Epithelial cell of esophagus (primary cell): ENCODE results near the gene ZDHHC17.

Experiments
- DNase-seq: peaks from one replicate; pipeline ENCODE4 v3.0.0; 2010; ENCODE audit warnings: low read depth
- H3K4me3 ChIP-seq: 2 replicates; pipeline ENCODE4 v1.5.1; 2011; ENCODE audit warnings: mild to moderate bottlenecking, low read length, control low read depth
- TF ChIP-seq, protein P1 (sequence below): IDR thresholded peaks from 2 replicates; pipeline ENCODE4 v1.5.1; 2011; ENCODE audit warnings: low read depth, mild to moderate bottlenecking, low read length, control low read depth, inconsistent platforms; ENCODE audit not compliant: insufficient read depth; ENCODE audit errors: missing control alignments

The ZDHHC17 gene

DNA sequence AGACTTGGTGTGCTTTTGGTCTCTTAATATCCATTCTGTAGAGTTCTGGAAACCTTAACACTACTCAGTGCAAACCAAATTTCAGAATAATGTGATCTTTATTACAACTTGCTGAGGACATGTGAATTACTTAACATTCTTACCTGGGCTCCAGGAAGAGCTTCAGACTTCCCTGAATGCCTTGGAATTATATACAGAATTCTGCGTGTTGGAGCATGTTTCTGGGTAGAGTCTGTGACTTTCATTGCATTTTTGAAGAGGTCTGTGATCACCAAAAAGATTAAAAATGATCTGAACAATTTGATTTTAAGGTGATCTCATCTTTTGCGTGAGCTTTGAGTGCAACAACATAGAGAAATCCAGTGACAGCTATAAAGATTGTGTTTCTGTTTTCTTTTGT is 35.4 kb downstream of the ZDHHC17 start:
- H3K4me3 ChIP-seq: no peak overlapping the region
- DNase-seq: peak; percentile 79
- TF ChIP-seq, protein P1, sequence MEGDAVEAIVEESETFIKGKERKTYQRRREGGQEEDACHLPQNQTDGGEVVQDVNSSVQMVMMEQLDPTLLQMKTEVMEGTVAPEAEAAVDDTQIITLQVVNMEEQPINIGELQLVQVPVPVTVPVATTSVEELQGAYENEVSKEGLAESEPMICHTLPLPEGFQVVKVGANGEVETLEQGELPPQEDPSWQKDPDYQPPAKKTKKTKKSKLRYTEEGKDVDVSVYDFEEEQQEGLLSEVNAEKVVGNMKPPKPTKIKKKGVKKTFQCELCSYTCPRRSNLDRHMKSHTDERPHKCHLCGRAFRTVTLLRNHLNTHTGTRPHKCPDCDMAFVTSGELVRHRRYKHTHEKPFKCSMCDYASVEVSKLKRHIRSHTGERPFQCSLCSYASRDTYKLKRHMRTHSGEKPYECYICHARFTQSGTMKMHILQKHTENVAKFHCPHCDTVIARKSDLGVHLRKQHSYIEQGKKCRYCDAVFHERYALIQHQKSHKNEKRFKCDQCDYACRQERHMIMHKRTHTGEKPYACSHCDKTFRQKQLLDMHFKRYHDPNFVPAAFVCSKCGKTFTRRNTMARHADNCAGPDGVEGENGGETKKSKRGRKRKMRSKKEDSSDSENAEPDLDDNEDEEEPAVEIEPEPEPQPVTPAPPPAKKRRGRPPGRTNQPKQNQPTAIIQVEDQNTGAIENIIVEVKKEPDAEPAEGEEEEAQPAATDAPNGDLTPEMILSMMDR: no peak

DNA sequence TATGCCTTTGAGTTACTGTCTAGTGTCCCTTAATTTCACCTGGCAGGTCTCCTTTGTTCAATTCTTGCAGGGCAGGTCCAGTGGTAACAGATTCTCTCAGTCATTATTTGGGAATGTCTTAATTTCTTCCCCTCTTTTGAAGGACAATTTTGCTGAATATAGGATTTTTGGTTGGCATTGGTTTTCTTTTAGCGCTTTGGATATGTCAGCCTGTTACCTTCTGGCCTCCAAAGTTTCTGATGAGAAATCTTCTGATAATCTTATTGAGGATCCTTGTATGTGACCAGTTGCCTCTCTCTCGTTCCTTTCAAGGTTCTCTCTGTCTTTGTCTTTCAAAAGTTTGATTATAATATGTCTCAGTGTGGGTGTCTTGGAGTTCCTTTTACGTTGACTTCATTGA is 38.1 kb downstream of the ZDHHC17 start:
- no peak overlapping the region for H3K4me3 ChIP-seq
- TF ChIP-seq, protein P1: no peak
- no peak for DNase-seq

DNA sequence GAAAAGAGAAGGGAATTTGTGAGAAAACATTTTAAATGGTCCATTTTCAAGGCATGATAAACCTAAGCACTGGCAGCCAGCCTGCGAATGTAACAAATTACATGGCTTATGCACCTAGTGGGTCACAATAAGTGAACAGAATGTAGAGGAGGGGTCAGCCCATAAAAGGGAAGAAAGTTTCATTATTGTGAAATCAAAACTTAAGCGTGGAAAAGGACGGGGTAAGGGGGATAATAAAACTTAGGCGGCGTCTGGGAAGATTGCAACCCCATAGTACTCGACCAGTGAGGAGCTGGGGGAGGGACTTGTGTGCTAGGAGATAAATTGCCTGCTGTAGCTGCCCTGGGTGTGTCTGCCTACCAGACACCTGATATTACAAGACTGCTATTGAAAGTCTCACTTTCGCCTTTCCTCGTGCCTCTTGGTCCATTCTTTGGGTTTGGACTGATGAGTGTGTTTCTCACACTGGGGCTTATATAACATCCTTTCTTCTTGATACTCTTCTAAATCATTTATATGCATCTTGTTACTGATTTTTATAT is 40.6 kb downstream of the ZDHHC17 start:
- TF ChIP-seq, protein P1: no peak
- no peak for DNase-seq

DNA sequence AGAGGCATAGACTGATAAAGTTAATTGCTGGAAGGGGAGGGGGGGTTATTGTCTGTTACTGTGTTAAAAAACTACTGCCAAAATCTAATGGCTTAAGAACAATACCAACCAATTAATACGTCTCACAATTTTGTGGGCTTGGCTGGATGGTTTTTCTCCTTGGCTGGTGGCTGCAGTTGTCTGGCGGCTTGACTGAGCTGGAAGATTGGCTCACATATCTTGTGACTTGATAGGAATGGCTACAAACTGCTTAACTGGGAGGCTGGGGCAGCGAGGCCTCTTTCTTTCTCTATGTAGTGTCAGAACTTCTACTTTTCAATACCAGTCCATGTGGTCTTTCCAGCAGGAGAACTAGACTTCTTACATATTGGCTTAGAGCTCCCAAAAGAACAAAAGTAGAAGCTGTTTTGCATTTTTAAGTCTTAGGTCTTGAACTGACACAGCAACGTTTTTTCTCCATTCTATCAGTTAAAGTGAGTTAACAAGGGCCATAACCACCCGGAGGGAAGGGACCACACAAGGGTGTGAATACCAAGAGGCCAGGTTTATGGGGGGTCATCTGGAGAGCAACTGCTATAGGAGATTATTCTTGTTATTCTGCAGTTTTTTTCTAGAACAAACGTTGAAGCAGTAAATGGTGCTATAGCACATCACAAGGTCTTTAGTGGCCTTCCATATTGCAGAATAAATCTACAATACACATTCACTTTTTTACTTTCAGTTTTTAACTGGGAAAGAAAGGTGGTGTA is 46.9 kb downstream of the ZDHHC17 start:
- TF ChIP-seq, protein P1: no peak
- DNase-seq: no peak
- H3K4me3 ChIP-seq: no peak overlapping the region

More for the DNA sequence above, 40.6 kb downstream of the ZDHHC17 start:
- H3K4me3 ChIP-seq: no peak overlapping the region

DNA sequence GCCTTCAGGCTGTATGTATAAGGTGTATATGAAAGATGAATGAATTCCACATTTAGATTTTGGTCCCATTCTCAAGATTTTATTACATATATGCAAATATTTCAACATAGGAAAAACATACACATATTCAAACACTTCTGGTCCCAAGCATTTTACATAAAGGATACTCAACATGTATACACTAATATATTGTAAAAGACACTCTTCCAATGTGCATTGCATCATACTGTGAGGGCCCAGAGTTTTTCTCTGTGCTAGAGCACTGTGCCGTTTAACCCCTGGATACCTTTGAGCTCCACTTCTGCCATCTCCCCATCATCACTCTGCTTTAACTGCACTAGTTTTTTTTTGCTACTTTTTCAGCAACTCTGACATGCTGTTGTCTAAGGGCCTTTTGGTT is 48.1 kb downstream of the ZDHHC17 start:
- no peak overlapping the region for H3K4me3 ChIP-seq

DNA sequence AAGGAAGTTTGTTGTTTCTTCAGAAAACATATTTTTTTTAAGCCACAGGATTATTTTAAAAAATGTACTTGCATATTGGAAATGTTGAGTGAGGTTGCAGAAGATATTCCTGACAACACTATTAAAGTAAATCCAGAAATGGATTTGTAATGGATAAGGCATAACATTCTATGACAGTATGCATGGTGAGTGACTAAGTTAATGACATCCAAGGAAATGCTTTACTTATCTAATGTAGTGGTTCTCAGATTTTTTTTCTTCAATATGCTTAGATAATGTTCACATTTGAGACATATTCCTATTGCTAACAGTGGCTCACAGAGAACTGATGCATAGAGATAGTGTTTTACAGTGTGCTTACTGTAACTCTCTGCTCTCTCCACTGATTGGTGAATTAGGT is 49.4 kb downstream of the ZDHHC17 start:
- no peak overlapping the region for H3K4me3 ChIP-seq
- DNase-seq: no peak
- TF ChIP-seq, protein P1: no peak

More for the DNA sequence above, 48.1 kb downstream of the ZDHHC17 start:
- TF ChIP-seq, protein P1: no peak
- DNase-seq: no peak

DNA sequence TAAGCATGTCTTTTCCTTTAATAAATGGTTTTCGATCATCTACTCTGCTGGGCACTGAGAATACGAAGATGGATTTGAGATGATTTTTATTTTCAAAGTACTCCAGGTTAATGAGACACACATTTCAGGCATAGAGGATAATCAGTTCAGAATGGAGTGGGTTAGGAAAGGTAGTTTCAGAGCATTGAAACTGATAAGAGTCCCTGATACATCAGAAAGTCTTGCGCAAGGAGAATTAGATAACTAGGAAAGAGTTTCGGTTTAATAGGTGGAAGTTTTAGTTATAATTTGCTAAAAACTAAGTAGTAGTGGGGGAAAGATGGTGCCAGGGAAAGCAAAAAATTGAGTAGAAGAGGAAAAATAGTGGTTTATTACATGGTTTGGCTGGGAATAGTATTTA is 50.1 kb downstream of the ZDHHC17 start:
- no peak for DNase-seq
- TF ChIP-seq, protein P1: no peak
- no peak overlapping the region for H3K4me3 ChIP-seq
